Suprapubic skin (tissue), 4 donors: ENCODE data around the gene METTL14. TPM values are rescaled to one million over a fixed set of nuclear protein-coding genes. Genes with fewer than 3 reads are reported as not detected.
A peak's percentile ranks its signal among the peaks of the same experiment; 100 is the strongest.

Experiments used
- DNase-seq, 2 donors: peaks; one replicate each; pipeline ENCODE4 v3.0.0-alpha.2; 2019; ENCODE audit warnings: low spot score in 2 of 2
- H3K27ac ChIP-seq: fragments of 200-600 bp; sonication (generic); one replicate; pipeline ENCODE4 v1.5.1; 2019
- H3K27me3 ChIP-seq: fragments of 200-600 bp; sonication (generic); one replicate; pipeline ENCODE4 v1.5.1; 2019
- H3K36me3 ChIP-seq: fragments of 200-600 bp; sonication (generic); one replicate; pipeline ENCODE4 v1.5.1; 2019
- H3K4me1 ChIP-seq: fragments of 200-600 bp; sonication (generic); one replicate; pipeline ENCODE4 v1.5.1; 2019
- H3K4me3 ChIP-seq: fragments of 200-600 bp; sonication (generic); one replicate; pipeline ENCODE4 v1.5.1; 2019; ENCODE audit warnings: mild to moderate bottlenecking
- H3K9me3 ChIP-seq: fragments of 200-600 bp; sonication (generic); one replicate; pipeline ENCODE4 v1.5.1; 2019
- EP300 ChIP-seq: sonication (generic); formaldehyde crosslinking; IDR thresholded peaks from one replicate; pipeline ENCODE4 v1.6.1; 2017; ENCODE audit warnings: antibody characterized with exemption
- POLR2A ChIP-seq, 2 donors: fragments of 450-650 bp; IDR thresholded peaks; one replicate each; pipeline ENCODE4 v1.6.1; 2017; ENCODE audit warnings: antibody characterized with exemption in 2 of 2, mild to moderate bottlenecking in 2 of 2, moderate library complexity in 2 of 2
- POLR2AphosphoS5 ChIP-seq, 3 donors: sonication (generic); formaldehyde crosslinking; IDR thresholded peaks; one replicate each; pipeline ENCODE4 v1.6.1; 2017; ENCODE audit warnings: antibody characterized with exemption in 3 of 3
- WGBS: methylation state at CpG from one replicate; pipeline ENCODE4 v1.1.5; 2018; 5-methylcytosine and 5-hydroxymethylcytosine counted together
- total RNA-seq, 4 donors: library from RNA; depleted of rRNA; stranded (reverse); fragments of >200 nt; gene quantifications; one replicate each; pipeline ENCODE4 v1.1.0, GENCODE V29; 2016
- TF ChIP-seq, protein P1 (sequence below), 2 donors: fragments of 200-600 bp in 1 of 2; fragments of 450-650 bp in 1 of 2; sonication (generic) in 1 of 2; IDR thresholded peaks; one replicate each; pipeline ENCODE4 v1.5.1; 2016 to 2019; ENCODE audit warnings: antibody characterized with exemption in 2 of 2, mild to moderate bottlenecking in 1 of 2, moderate library complexity in 1 of 2

The METTL14 gene
- total RNA-seq, 4 donors from 2014 or later: 21.5 to 45.0 (median 29.5) TPM

GRCh38 chr4:118762730-118763477, 77.7 kb downstream of the METTL14 start:
- H3K36me3 ChIP-seq: peaks cover 19% of the 10 kb centered on the region
- peaks cover 60% of the 10 kb centered on the region for H3K4me1 ChIP-seq
- no peak for DNase-seq
- H3K27me3 ChIP-seq: no peaks in the 10 kb centered on the region
- H3K27ac ChIP-seq: peak overlapping the region; percentile 2
- H3K9me3 ChIP-seq: no peaks in the 10 kb centered on the region
- WGBS: 49% methylated on average over 3 of the region's 3 CpGs
- no peak for TF ChIP-seq EP300
- TF ChIP-seq, protein P1, sequence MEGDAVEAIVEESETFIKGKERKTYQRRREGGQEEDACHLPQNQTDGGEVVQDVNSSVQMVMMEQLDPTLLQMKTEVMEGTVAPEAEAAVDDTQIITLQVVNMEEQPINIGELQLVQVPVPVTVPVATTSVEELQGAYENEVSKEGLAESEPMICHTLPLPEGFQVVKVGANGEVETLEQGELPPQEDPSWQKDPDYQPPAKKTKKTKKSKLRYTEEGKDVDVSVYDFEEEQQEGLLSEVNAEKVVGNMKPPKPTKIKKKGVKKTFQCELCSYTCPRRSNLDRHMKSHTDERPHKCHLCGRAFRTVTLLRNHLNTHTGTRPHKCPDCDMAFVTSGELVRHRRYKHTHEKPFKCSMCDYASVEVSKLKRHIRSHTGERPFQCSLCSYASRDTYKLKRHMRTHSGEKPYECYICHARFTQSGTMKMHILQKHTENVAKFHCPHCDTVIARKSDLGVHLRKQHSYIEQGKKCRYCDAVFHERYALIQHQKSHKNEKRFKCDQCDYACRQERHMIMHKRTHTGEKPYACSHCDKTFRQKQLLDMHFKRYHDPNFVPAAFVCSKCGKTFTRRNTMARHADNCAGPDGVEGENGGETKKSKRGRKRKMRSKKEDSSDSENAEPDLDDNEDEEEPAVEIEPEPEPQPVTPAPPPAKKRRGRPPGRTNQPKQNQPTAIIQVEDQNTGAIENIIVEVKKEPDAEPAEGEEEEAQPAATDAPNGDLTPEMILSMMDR (IDR thresholded peaks at IDR 0.05): no peak
- no peak for TF ChIP-seq POLR2A (IDR thresholded peaks at IDR 0.05)
- no peak for TF ChIP-seq POLR2AphosphoS5 (IDR thresholded peaks at IDR 0.05)
- H3K4me3 ChIP-seq: no peak overlapping the region

Other genes starting within 250 kb of the METTL14 start
- 10 to 100 TPM; 16.7 to 18.1 (median 18.0) TPM for gene SEC24D, start 150.7 kb downstream of the METTL14 start, total RNA-seq
- 10 to 100 TPM; 14.3 to 33.6 (median 19.1) TPM for gene SYNPO2, start 203.5 kb downstream of the METTL14 start, total RNA-seq